Activated CD8-positive, alpha-beta T cell treated with anti-CD3 and anti-CD28 coated beads, Interleukin-2, amount 10 ng/mL, durations not matched to agents 7 days and 5 days (primary cell): ENCODE measurements around the gene GABBR2. TPM values are rescaled to one million over a fixed set of nuclear protein-coding genes. Genes with fewer than 3 reads are reported as not detected.

Source experiments
- ATAC-seq: fragments of 150-1000 bp; cut with Tn5 transposase; one replicate; pipeline ENCODE4 v1.10.0; 2021; ENCODE audit warnings: moderate library complexity
- CTCF ChIA-PET: fragments of 350-600 bp; sonication (Branson Sonifier 250); formaldehyde crosslinking; loops from one replicate; lab custom pipeline; 2021; ENCODE audit warnings: antibody characterized with exemption; lab: Charles Lee
- POLR2A ChIA-PET: fragments of 350-600 bp; sonication (Branson Sonifier 250); formaldehyde crosslinking; loops from one replicate; lab custom pipeline; 2021; ENCODE audit warnings: antibody characterized with exemption; lab: Charles Lee
- DNase-seq: peaks from one replicate; pipeline ENCODE4 v3.0.0-alpha.2; 2020
- H3K27ac Mint-ChIP-seq: one replicate; pipeline ENCODE4 v1.8.0; 2021; ENCODE audit warnings: mild to moderate bottlenecking, mixed read lengths
- H3K27me3 Mint-ChIP-seq: one replicate; pipeline ENCODE4 v1.8.0; 2021; ENCODE audit warnings: low read depth, mixed read lengths
- H3K36me3 Mint-ChIP-seq: one replicate; pipeline ENCODE4 v1.8.0; 2021; ENCODE audit warnings: low read depth, mixed read lengths
- H3K4me1 Mint-ChIP-seq: one replicate; pipeline ENCODE4 v1.8.0; 2021; ENCODE audit warnings: low read depth, mixed read lengths
- H3K4me3 Mint-ChIP-seq: one replicate; pipeline ENCODE4 v1.8.0; 2021; ENCODE audit warnings: mild to moderate bottlenecking, mixed read lengths
- H3K9me3 Mint-ChIP-seq: one replicate; pipeline ENCODE4 v1.8.0; 2022; ENCODE audit warnings: mixed read lengths; ENCODE audit not compliant: insufficient read depth
- total RNA-seq, 2 experiments: library from RNA; stranded (reverse); gene quantifications; one replicate each; pipeline ENCODE4 v1.2.3, GENCODE V29; 2021

GABBR2 gene
- total RNA-seq, 2 experiments from 2014 or later = not detected

DNA sequence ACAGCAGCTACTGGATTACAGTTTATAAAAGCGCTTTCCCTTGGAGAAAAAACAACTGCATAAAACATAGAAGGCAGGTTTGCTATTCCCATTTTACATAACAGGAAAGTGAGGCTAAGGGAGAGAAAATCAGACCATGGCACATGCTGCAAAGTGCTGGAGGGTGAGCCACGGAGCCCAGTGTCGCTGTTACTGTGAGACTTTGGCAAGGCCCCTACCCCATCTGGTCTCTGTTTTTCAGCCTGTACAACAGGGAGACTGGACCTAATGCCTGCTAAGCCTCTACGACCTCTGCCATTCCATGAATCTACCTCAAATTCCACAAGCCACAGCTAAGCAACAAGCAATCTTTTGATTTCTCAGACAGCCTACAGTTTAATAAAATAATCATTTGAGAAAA lies 139.2 kb downstream of the GABBR2 start:
- Mint-ChIP-seq H3K4me1 (no peaks in the 10 kb centered on the region), H3K4me3 (no peak overlapping the region), H3K9me3 (no peaks in the 10 kb centered on the region), H3K36me3 (no peaks in the 10 kb centered on the region), H3K27ac (no peak overlapping the region), H3K27me3 (peaks cover 34% of the 10 kb centered on the region)
- CTCF ChIA-PET = no interaction called here
- POLR2A ChIA-PET = no interaction called here
- DNase-seq = no peak
- no peak for ATAC-seq

DNA sequence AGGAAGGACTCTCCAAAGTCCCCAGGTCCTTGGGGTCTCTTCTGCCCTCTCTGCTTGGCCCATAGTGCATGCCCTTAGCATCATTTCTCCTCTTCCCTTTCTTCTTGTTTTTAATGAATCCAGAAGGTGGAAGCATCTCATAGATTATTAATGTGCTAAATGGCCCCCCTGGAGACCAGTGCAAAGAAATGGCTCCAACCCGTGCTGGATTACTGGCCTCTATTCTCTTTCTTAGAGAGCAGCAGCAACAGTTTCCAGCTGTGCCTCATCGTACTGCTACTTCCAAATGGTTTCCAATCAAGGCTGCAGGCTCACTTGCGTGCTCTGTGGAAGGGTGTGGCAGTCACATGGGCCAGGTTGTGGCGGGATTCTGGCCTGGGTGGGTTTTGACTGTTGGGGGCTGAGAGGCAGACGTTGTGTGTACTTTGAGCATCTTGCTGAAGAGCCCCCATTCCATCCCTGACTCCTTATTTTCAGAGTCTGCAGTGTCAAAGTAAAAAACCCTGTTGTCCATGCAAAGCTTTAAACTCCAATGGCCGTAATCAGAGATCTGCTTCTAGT lies 139.7 kb downstream of the GABBR2 start:
- DNase-seq (no peak), ATAC-seq (no peak)
- Mint-ChIP-seq H3K9me3 (no peaks in the 10 kb centered on the region), H3K36me3 (no peaks in the 10 kb centered on the region), H3K27me3 (peaks cover 32% of the 10 kb centered on the region), H3K4me1 (no peaks in the 10 kb centered on the region), H3K4me3 (no peak overlapping the region), H3K27ac (no peak overlapping the region)
- ChIA-PET POLR2A (no interaction called here), CTCF (no interaction called here)

DNA sequence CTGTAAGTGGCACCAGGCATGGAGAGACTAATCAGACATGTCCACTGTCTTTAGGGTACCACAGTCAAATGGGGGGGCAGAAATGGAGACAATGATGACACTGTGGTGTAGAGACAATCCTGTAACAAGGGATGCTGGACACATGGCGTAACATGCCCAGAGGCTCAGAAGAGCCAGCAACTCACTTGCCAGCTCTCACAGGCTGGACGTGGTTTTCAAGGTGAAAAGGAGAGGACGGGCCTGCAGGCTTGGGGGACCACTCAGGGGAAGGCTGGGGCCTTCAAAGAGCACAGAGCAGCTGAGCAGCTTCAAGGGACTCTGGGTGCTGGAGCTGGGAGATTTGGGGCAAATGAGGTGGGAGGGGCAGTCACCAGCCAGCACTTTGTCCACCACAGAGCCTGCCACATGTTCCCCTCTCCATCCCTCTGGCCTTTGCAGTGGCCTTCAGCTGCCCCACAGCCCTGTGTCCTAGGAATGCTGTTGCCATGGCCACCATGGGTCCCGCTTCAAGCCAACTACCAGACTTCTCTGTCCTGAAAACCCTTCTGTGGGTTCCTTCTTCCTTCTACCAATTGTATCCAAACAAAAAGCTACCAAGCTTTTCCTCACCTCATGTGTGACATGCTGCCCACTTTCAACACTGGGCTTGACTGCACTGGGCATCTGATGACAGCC lies 140.4 kb downstream of the GABBR2 start:
- ChIA-PET POLR2A (no interaction called here), CTCF (interaction anchor here (0.9 kb wide), 1 partner anchor 207 kb away, joined by 3 read pairs; no protein-coding TSS in a partner anchor)
- H3K4me3 Mint-ChIP-seq = no peak overlapping the region
- no peaks in the 10 kb centered on the region for H3K36me3 Mint-ChIP-seq
- ATAC-seq = no peak
- H3K27ac Mint-ChIP-seq = no peak overlapping the region
- H3K9me3 Mint-ChIP-seq = no peaks in the 10 kb centered on the region
- peaks cover 29% of the 10 kb centered on the region for H3K27me3 Mint-ChIP-seq
- DNase-seq = no peak
- H3K4me1 Mint-ChIP-seq = no peaks in the 10 kb centered on the region

DNA sequence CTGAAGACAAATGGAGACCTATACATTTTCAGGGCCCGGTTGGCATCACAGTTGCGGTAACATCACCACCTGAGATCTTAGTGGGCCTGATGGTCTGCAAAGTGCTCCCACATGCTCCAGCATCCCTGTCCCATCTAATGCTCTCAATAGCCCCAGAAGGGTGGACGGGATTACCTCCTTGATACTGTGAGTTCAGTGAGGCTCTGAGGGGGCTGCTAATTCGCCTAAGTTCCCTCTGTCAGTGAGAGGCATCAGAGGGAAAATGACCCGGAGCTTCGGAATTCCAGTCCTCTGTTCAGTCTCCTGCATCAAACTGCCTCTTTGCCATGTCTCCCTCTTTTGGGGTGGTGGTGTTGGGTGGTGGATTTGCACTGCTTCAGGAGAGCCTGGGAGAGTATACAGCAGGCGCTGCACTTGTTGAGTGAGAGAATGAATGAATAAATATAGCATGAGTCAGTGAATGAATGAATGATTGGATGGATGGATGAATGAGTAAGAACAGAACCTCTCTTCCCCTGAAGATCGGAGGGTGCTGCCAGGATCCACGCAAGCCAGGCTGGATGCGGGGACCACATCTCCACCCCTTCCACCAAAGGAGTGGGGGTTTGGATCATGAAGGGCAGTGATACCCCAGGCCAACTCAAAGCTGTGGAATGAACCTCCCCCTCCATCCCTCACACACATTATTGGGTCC lies 141.0 kb downstream of the GABBR2 start:
- POLR2A ChIA-PET = no interaction called here
- H3K9me3 Mint-ChIP-seq = no peaks in the 10 kb centered on the region
- CTCF ChIA-PET = interaction anchor here (0.9 kb wide), 1 partner anchor 208 kb away, joined by 3 read pairs; no protein-coding TSS in a partner anchor
- no peak for ATAC-seq
- no peak for DNase-seq
- H3K4me1 Mint-ChIP-seq = no peaks in the 10 kb centered on the region
- H3K4me3 Mint-ChIP-seq = no peak overlapping the region
- H3K27ac Mint-ChIP-seq = no peak overlapping the region
- peaks cover 26% of the 10 kb centered on the region for H3K27me3 Mint-ChIP-seq
- no peaks in the 10 kb centered on the region for H3K36me3 Mint-ChIP-seq

DNA sequence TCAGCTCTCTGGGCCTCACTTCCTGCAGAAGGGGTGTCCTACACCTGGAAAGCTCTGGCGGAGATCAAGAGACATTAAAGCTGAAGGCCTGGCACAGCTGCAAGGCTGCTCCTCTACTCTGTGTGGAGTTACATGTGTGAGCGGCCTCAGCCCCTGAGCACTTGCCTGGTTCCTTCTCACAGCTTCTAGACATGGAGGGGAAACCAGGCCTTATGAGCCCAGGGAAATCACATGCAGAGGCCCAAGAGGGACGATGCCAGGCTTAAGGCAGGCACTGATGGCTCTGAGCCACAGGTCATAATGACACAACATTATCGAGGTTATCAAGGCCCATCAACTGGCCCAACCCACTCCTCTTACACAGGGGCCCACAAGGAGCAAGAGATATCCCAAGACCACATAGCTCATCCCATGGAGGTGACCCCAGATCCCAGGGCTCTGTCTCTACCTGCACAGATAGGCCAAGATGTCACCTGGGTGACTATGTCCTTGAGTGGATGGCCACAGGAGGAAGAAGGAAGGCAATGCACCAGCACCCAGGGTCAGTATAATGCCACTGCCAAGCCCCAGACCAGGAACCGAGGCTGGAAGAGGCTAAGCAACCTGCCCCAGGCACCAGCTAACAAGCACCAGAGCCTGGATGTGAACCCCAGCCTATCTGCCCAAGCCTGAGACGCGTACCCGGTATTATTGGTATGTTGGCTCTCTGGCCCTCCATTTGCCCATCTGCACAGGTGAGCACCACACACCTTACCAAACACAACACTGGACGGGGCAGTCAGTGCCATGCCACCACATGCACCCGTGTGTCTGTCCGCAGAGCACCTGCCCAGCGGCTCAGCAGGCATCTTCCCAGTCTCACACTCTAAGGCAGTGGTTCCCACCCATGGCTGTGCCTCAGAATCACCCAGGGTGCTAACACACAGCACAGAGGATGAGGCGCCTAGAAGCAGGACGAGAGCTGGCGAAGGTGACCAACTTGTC lies 143.3 kb downstream of the GABBR2 start:
- no peaks in the 10 kb centered on the region for H3K9me3 Mint-ChIP-seq
- H3K4me1 Mint-ChIP-seq = no peaks in the 10 kb centered on the region
- ATAC-seq (no peak), DNase-seq (no peak)
- CTCF ChIA-PET = no interaction called here
- peaks cover 13% of the 10 kb centered on the region for H3K27me3 Mint-ChIP-seq
- POLR2A ChIA-PET = no interaction called here
- no peak overlapping the region for H3K27ac Mint-ChIP-seq
- H3K36me3 Mint-ChIP-seq = no peaks in the 10 kb centered on the region
- H3K4me3 Mint-ChIP-seq = no peak overlapping the region

DNA sequence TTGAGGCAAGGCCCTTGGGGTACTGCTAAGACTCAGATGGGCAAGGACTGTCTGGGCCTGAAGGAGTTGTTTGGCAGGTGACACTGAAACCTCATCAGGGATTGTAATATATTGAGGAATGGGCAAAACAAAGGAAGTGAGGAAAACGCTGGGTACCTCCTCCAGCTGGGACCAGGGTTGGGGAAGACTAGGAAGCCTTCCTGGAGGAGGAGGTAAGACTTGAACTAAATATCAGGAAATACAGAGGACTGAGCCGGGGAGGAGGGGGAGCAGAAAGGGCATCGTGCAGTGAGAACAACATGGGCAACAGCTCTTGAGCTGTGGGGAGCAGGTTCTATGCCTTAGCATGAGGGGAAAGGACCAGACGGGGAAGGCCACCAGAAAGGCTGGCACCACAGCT lies 144.0 kb downstream of the GABBR2 start:
- POLR2A ChIA-PET = no interaction called here
- no peaks in the 10 kb centered on the region for H3K36me3 Mint-ChIP-seq
- ATAC-seq = no peak
- H3K27ac Mint-ChIP-seq = no peak overlapping the region
- H3K4me3 Mint-ChIP-seq = no peak overlapping the region
- CTCF ChIA-PET = no interaction called here
- peaks cover 16% of the 10 kb centered on the region for H3K27me3 Mint-ChIP-seq
- DNase-seq = no peak
- H3K9me3 Mint-ChIP-seq = no peaks in the 10 kb centered on the region
- no peaks in the 10 kb centered on the region for H3K4me1 Mint-ChIP-seq

DNA sequence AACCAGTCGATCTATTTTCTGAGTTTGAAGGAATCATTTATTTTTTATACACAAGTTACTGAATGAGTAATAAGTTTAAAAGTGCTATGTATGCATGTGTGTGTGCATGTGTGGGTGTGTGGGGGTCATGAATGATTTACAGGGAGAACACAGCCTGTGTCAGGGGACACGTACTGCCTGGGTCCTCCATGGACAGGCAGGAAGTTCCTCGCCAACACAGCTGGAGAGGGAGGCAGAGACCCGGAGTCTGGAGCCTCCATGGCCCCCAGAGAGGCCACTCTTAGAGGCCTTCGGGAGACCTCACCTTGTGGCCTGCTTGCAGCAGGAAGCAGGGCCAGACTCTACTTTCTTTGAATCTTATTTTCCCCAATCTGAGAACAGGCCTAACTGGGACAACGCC lies 144.7 kb downstream of the GABBR2 start:
- no peaks in the 10 kb centered on the region for H3K36me3 Mint-ChIP-seq
- DNase-seq = no peak
- no peaks in the 10 kb centered on the region for H3K4me1 Mint-ChIP-seq
- no peak for ATAC-seq
- peaks cover 12% of the 10 kb centered on the region for H3K27me3 Mint-ChIP-seq
- no peak overlapping the region for H3K4me3 Mint-ChIP-seq
- ChIA-PET POLR2A (no interaction called here), CTCF (no interaction called here)
- H3K27ac Mint-ChIP-seq = no peak overlapping the region
- no peaks in the 10 kb centered on the region for H3K9me3 Mint-ChIP-seq

DNA sequence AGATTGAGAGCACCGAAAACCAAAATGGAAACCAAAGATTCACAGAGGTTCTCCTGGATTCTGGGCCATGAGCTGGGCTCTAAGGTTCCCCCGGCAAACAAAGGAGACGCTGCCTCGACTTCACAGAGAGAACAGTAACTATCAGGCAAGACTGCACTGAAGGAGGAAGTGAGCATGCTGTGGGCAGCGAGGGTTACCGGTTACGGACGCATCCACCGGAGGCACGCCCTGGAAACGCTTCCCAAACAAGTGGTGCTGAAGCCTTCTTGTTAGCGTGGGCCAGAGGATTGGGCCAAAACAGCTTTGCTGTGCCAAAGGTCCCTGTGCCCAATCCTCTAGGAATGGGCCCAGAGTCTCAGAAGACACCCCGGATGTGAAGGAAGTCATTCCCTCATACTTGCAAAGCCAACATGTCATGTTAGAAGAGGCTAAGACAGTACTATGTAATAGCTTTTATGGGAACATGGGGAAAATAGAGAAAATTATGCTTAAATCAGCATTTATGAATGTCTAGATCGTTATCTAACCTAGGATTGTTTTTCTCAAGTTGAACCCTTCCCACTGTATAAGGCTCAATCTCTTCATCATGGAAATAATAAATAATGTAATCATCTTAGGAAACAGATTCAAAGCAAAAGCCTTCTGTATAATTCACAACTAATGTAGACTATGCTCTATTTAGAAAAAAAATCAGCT lies 145.4 kb downstream of the GABBR2 start:
- H3K9me3 Mint-ChIP-seq = no peaks in the 10 kb centered on the region
- ChIA-PET CTCF (no interaction called here), POLR2A (no interaction called here)
- no peaks in the 10 kb centered on the region for H3K4me1 Mint-ChIP-seq
- no peak overlapping the region for H3K27ac Mint-ChIP-seq
- peaks cover 17% of the 10 kb centered on the region for H3K27me3 Mint-ChIP-seq
- no peak overlapping the region for H3K4me3 Mint-ChIP-seq
- ATAC-seq (no peak), DNase-seq (no peak)
- no peaks in the 10 kb centered on the region for H3K36me3 Mint-ChIP-seq

DNA sequence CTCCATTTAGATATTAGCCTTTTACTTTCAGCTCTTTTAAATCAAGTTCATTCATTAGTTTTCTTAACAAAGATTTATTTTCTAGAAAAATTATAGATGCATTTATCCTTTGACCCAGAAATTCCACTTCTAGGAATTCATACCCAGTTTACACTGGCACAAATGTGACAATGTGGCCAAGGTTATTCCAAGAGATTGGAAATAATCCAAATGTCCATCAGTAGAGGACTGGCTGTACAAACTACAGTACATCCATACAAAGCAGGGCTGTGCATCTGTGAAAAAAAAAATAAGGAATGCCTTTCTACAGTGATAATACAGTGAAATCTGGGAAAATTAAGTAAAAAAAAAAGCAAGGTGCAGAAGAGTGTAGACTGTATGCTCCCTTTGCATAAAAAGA lies 149.2 kb downstream of the GABBR2 start:
- Mint-ChIP-seq H3K9me3 (no peaks in the 10 kb centered on the region), H3K27me3 (peaks cover 18% of the 10 kb centered on the region), H3K36me3 (no peaks in the 10 kb centered on the region), H3K4me1 (no peaks in the 10 kb centered on the region), H3K4me3 (no peak overlapping the region), H3K27ac (no peak overlapping the region)
- ATAC-seq = no peak
- no peak for DNase-seq
- POLR2A ChIA-PET = no interaction called here
- CTCF ChIA-PET = no interaction called here

DNA sequence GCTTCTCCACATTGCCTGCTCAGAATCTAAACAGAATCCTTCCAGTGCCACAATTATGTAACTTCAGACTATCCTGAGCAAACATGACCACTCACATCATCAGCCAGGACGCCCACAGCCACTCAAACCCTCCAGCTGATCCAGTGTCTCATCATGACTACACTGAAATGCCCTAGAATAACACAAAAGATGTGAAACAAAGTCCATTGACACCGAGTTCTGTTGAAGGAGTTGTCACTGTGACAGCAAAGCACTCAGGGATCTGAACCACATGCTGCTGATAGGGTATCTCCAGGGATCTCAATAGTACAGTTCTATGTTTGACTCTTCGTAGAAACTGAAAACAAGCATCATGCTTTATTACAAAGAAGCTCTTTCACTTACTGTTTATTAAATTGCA lies 150.2 kb downstream of the GABBR2 start:
- H3K4me3 Mint-ChIP-seq = no peak overlapping the region

DNA sequence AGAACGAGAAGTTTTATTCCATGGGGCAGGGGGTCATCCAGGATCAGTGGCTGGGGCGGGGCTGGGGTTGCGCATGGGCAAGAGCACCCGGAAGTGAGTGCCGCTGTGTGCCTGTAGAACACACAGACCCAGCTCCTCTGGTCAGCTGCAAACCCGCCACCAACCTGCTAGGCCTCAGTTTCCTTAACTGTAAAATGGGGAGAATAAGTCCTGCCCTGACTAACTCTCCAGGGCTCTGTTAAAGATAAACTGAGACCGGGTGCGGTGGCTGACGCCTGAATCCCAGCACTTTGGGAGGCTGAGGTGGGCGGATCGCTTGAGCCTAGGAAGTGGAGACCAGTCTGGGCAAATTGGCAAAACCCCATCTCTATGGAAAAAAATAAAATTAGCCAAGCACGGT lies 152.2 kb downstream of the GABBR2 start:
- DNase-seq (no peak), ATAC-seq (no peak)
- POLR2A ChIA-PET = no interaction called here
- Mint-ChIP-seq H3K36me3 (no peaks in the 10 kb centered on the region), H3K27ac (no peak overlapping the region), H3K27me3 (peaks cover 20% of the 10 kb centered on the region), H3K9me3 (no peaks in the 10 kb centered on the region), H3K4me1 (no peaks in the 10 kb centered on the region), H3K4me3 (no peak overlapping the region)
- CTCF ChIA-PET = no interaction called here

More for the DNA sequence above, 150.2 kb downstream of the GABBR2 start:
- Mint-ChIP-seq H3K36me3 (no peaks in the 10 kb centered on the region), H3K27ac (no peak overlapping the region), H3K4me1 (no peaks in the 10 kb centered on the region), H3K27me3 (peaks cover 22% of the 10 kb centered on the region), H3K9me3 (no peaks in the 10 kb centered on the region)
- DNase-seq (no peak), ATAC-seq (no peak)
- ChIA-PET POLR2A (no interaction called here), CTCF (no interaction called here)
